ENCODE results near the gene ZNF638. TPM values are rescaled to one million over a fixed set of nuclear protein-coding genes. Genes with fewer than 3 reads are reported as not detected.

ZNF638 gene
- total and polyA plus RNA-seq, 9 of the 15 experiments (the other 6 are each of a cell fraction or from before 2014, with no cell fraction given) = 53.3 to 165 (median 98.8) TPM

- TF ChIP-seq ZNF609 (CRISPR knock-in tag; IDR thresholded peaks at IDR 0.05; ENCODE audit: borderline replicate concordance) = no peak
These were observed 144.9 kb downstream of the ZNF638 start (continued) for GRCh38 chr2:71476495-71476894.

- intact Hi-C loops (cut with micrococcal nuclease) (no loop called here), in situ Hi-C loops (cut with MboI) (no loop called here)
- H3K4me3 ChIP-seq = no peak overlapping the region
- no peak for ATAC-seq
- H3K9me1 ChIP-seq (ENCODE audit: control insufficient read depth, insufficient read depth, low read length) = no peaks in the 10 kb centered on the region
- no peak for DNase-seq (ENCODE audit: extremely low read depth in 1 of 4, low spot score in 3 of 4)
- H3K36me3 ChIP-seq (ENCODE audit: control insufficient read depth, insufficient read depth, low read length) = no peaks in the 10 kb centered on the region
- H2AFZ ChIP-seq (ENCODE audit: low read depth, low read length) = no peak overlapping the region
- no peak overlapping the region for H3K9ac ChIP-seq (ENCODE audit: insufficient read depth in 1 of 2, low read depth in 2 of 2, low read length in 2 of 2)
- peaks cover 11 to 17% of the 10 kb centered on the region in 2 experiments; a peak in 4 of 5 replicates for H3K27me3 ChIP-seq (ENCODE audit: control insufficient read depth in 2 of 2, insufficient read depth in 2 of 2, low read length in 2 of 2)
- H4K20me1 ChIP-seq (replicated peaks; ENCODE audit: control insufficient read depth, insufficient read depth, low read length) = no peaks in the 10 kb centered on the region
- no peaks in the 10 kb centered on the region for H3K9me3 ChIP-seq (replicated peaks; ENCODE audit: control insufficient read depth, insufficient read depth, low read depth, low read length)
- peak; percentile 54 for FAIRE-seq
- TF ChIP-seq CEBPG (CRISPR knock-in tag; IDR thresholded peaks at IDR 0.05) (no peak), CEBPG (tag; conservative IDR thresholded peaks at IDR 0.05 in 1 of 2, IDR thresholded peaks at IDR 0.05 in 1 of 2) (peak; percentile 60 to 64), CEBPB (tag; IDR thresholded peaks at IDR 0.05) (peak; percentile 64), ZNF224 (CRISPR knock-in tag; IDR thresholded peaks at IDR 0.05) (no peak)
- ChIA-PET POLR2A (no interaction called here), CTCF (ENCODE audit: low intra/inter-chr PET ratio) (no interaction called here)
- no peaks in the 10 kb centered on the region for H3K79me2 ChIP-seq (ENCODE audit: control insufficient read depth, insufficient read depth, low read length)
- no TSS peak for BruUV-seq (replicated peaks)
- H3K4me2 ChIP-seq (ENCODE audit: insufficient read depth, low read length) = no peak overlapping the region
- WGBS (ENCODE audit: insufficient coverage, low coverage, missing lambda C conversion rate) = 21% methylated on average over 5 of the region's 6 CpGs
- H3K27ac ChIP-seq (ENCODE audit: extremely low read depth, low read depth, low read length) = no peak overlapping the region
- H3K4me1 ChIP-seq (replicated peaks in 1 of 2; ENCODE audit: control insufficient read depth in 2 of 2, insufficient read depth in 2 of 2, low read length in 2 of 2) = peaks cover 0 to 2% of the 10 kb centered on the region in 2 experiments; a peak in 2 of 5 replicates
These were observed 145.7 kb downstream of the ZNF638 start for GRCh38 chr2:71477231-71477691.

Measured in K562 (cell line).